ENCODE data around the gene CCR6.

DNA sequence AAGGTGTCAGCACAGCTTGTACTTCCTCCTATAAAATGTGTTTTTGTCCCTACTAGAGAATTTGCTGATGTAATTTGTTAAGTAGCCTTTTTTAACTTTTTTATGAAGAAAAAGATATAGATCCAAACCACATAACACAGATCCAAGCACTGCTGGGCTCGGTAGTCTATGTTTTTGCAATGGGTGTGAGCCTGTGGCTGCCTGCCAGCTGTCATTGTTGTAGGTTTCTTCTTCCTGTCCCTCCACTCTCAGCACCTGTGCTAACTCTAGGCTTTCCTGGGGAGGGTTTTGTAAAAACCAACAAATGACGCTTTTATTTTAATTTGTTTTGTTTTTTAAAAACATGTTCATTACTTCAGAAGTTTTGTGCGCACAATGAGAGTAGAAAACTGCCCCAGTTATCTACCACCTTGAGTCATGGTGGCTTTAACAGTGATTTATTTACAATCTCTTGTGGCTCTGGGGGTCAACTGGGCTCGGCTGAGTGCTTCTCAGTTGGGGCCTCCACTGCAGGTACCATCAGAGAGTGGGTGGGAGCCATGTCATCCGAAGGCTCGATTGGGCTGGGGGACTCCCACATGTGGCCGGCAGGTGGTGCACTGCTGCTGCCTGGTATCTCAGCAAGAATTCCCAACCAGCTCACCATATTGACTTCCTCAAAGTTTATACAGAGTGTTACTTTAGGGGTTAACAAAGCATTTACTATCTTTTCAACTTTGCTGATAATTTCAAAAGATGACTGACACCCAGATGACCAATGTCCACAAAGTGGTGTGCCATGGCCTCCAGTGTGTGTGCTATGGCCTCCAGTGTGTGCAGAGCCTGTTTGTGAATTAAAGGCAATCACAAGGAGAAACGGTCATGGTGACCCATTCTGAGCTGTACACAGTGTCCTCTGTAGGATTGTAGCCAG lies 3.0 kb upstream of the CCR6 start:
- TF ChIP-seq CTCF (conservative IDR thresholded peaks at IDR 0.05; ENCODE audit: low read length) (peak; percentile 80), EZH2phosphoT487 (IDR thresholded peaks at IDR 0.05; ENCODE audit: borderline replicate concordance, low read depth, low read length) (no peak)

All from OCI-LY7 (cell line).